ENCODE data around the gene PTPRK.

DNA sequence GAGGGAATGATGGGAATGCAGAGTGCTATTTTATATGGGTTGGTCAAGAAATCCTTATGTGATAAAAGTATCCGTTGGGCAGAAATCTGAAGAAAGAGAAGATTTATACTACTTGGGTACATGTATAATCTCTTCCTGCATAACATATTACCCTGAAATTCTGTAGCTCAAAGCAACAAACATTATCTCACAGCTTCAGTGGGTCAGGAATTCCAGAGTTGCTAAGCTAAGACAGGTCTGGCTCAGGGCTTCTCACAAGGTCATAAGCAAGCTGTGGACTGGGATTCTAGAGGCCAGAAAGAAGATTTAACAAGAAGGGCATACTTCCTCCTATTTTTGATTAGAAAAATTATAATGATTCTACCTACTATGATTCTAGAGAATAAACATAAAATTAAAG is 447.0 kb downstream of the PTPRK start:
- TF ChIP-seq, protein P1, sequence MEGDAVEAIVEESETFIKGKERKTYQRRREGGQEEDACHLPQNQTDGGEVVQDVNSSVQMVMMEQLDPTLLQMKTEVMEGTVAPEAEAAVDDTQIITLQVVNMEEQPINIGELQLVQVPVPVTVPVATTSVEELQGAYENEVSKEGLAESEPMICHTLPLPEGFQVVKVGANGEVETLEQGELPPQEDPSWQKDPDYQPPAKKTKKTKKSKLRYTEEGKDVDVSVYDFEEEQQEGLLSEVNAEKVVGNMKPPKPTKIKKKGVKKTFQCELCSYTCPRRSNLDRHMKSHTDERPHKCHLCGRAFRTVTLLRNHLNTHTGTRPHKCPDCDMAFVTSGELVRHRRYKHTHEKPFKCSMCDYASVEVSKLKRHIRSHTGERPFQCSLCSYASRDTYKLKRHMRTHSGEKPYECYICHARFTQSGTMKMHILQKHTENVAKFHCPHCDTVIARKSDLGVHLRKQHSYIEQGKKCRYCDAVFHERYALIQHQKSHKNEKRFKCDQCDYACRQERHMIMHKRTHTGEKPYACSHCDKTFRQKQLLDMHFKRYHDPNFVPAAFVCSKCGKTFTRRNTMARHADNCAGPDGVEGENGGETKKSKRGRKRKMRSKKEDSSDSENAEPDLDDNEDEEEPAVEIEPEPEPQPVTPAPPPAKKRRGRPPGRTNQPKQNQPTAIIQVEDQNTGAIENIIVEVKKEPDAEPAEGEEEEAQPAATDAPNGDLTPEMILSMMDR (IDR thresholded peaks at IDR 0.05; ENCODE audit: low read depth, low read length): no peak
- TF ChIP-seq EZH2phosphoT487 (IDR thresholded peaks at IDR 0.05; ENCODE audit: low read depth): no peak

Measured in OCI-LY3 (cell line).